ENCODE results near the gene CENPL.

GRCh38 chr1:173856903-173857302 is 32.2 kb upstream of the CENPL start:
- TF ChIP-seq POLR2A (IDR thresholded peaks at IDR 0.05; ENCODE audit: low read depth, low read length) (no peak; the same call in 1 of the 2 replicates), POLR2AphosphoS5 (IDR thresholded peaks at IDR 0.05; ENCODE audit: low read depth, low read length) (no peak)

All from GM12892 (cell line).